NCI-H187 (cell line): ENCODE data around the gene ZBTB49.

Experiments
- DNase-seq, 2 experiments: peaks; one replicate each; lab custom pipeline; 2025; lab: John Stamatoyannopoulos, UW

ZBTB49 gene

DNA sequence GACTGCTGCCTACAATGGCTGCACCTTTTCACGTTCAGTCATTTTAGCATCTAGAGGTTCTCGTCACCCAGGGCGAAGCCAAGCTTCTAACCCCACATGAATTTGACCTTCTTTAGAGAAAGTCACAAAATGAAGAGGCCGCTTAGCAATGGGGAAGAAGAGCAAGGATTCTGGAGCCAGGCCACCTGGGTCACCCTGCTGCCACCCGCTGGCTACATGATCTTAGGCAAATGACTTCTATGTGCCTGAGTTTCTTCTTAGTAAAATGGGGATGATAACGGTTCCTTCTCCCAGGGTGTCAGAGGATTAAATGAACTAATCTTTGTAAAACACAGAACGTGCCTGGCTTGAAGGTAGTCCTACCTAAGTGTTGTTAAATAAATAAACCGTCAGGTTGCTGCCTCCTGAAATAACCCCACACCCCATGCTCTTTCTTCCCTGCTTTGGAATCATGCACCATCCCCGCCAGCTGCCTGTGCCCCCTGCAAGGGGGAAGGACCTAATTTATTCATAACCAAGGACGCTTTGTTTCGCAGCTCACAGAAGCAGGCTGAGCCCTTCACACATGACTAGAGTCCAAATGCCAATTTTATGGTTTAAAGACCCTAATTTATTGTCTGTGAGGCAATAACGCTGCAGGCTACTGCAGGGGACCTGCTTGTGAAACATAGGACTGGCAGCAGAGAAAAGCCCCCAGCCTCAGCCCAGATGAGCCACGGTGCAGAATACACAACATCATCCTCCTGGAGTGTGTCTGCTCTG, 68.2 kb downstream of the ZBTB49 start:
- DNase-seq: no peak

DNA sequence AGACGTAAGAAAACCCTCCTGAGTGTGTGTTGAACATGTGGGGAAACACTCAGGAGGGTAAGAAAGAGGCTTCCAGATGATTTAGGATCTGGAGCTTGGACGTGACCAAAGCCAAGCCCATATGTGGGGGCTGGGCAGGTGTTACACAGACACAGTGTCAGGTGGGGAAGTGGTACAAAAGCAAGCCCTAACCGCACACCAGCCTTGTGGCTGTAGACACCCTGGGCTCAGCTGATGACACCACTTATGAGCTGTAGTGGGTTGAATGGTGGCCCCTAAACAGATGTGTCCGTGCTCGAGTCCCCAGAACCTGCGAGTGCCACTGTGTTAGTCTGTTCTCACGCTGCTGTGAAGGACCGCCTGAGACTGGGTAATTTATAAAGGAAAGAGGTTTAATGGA, 71.8 kb downstream of the ZBTB49 start:
- DNase-seq: no peak

DNA sequence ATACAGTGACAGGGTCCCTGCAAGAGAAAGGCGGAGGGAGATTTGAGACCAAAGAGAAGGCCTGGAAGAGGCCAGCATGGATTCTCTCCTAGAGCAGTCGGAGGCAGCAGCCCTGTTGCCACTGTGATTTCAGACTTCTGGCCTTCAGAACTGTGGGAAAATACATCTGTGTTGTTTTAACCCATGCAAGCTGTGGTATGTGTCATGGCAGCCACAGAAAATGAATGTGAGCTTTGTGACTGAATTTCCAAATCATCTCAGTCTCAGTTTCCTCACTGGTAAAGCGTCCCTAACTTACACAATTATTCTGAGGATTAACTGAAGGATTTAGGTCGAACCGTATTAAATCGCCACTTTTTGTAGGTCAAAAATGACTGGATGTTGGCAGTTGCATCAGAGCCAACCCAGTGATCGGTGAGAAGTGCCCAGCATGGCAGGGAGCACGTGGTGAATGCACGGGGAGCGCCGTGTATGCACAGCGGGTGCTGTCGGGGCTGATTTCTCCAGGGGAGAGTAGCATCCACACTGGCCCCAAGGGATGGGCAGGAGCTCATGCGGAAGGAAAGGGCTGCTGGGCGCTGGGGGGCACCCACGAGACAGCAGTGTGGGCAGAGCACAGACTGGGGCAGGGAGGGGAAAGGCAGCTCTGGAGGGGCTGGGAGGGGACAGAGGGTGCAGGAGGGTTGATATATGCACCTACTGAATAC, 73.1 kb downstream of the ZBTB49 start:
- DNase-seq: no peak

DNA sequence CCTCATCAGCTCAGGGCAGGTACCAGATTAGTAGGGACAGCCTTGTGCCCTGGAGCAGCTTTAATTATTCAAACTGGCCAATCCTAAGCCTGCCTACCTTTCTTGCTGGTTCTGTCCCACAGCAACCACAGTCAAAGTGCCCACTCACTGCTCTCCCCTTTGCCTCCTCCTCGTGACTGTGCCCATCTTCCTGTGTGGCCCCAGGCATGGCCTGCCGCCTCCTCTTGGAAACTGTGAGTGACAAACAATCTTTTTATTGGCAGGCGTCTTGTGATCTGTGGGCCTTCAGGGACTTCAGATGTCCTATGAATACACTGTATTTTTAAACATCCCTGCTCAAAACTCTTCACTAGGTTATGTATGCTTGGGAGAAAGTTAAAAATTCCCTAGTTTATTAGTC, 74.0 kb downstream of the ZBTB49 start:
- no peak for DNase-seq

DNA sequence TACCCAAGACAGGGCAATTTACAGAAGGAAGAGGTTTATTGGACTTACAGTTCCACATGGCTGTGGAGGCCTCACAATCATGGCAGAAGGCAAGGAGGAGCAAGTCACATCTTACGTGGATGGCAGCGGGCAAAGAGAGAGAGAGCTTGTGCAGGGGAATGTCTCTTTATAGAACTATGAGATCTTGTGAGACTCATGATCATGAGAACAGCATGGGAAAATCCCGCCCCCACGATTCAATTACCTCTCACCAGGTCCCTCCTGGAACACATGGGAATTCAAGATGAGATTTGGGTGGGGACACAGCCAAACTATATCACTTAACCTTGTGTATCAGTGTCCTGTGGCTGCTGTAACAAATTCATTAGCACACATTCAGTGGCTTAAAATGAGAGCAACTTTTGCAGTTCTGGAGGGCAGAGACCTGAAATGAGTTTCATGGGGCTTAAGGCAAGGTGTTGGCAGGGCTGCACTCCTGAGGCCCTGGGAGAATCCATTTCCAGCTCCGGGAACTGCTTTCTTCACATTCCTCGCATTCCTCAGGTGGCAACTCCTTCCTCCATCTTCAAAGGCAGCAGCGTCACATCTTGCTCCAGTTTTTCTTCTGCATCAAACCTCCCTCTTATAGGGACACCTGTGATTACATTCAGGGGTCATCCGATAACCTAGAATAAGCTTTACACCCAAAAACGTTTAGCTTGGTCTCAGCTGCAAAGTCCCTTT, 74.6 kb downstream of the ZBTB49 start:
- no peak for DNase-seq

DNA sequence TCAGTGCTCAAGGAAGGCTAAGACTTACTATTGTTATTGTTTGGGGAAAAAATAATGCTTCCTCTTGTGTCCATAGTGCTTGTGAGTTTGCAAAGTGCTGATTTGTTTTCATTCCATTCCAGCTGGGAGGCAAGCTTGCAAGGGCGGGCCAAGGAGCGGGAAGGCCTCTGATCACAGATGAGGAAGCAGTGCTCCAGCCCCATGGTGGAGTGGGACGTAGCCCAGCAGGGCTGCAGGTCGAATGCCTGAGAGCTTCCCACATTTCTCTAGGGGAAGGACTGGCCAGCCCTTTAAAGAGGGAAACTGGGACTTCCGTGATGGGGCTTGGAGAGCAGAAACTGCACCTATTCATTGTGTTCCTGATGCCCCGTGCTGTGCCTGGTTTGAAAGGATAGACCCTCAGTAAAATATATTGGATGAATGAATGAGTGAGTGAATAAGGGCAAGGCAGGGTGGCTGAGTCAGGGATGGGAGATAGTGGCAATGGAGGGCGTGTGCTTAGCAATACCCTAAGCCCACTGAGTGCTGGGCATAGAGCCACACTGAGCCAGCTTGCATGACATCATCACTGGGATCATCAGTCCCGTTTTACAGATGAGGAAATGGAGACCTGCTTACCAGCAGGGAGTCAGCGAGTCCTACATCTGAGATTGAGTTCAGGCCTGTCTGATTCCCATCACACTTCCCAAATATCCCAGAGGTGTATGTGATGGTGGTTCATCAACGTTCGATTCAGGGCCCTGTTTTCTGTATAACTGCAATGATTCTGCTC, 78.9 kb downstream of the ZBTB49 start:
- no peak for DNase-seq
